Small intestine (tissue), 7 donors: ENCODE results near the gene PML. TPM values are rescaled to one million over a fixed set of nuclear protein-coding genes. Genes with fewer than 3 reads are reported as not detected.
"Not testable (repeated sequence)": the region's sequence is repeated elsewhere in the genome, so short reads cannot be mapped to it uniquely, and the experiment has no call there.

Source experiments
- DNase-seq, 2 donors: peaks; one replicate each; pipeline versions ENCODE4 v3.0.0 to v3.0.0-alpha.2; 2013
- FAIRE-seq: peaks from 2 replicates; lab custom pipeline; 2012; peaks lifted over from hg19 to GRCh38; lab: Jason Lieb, UNC
- H3K27ac ChIP-seq, 3 donors: one replicate each; pipeline ENCODE4 v1.5.1; 2013; ENCODE audit warnings: low read length in 2 of 3, mild to moderate bottlenecking in 2 of 3, control low read depth in 1 of 3, inconsistent platforms in 1 of 3, low read depth in 1 of 3, moderate library complexity in 1 of 3
- H3K27me3 ChIP-seq, 3 donors: one replicate each; pipeline ENCODE4 v1.6.1; 2013; ENCODE audit warnings: low read length in 3 of 3, inconsistent platforms in 1 of 3; ENCODE audit not compliant: control insufficient read depth in 3 of 3, insufficient read depth in 3 of 3
- H3K36me3 ChIP-seq, 3 donors: one replicate each; pipeline ENCODE4 v1.6.1; 2013; ENCODE audit warnings: low read length in 3 of 3, inconsistent platforms in 1 of 3, low read depth in 1 of 3, mild to moderate bottlenecking in 1 of 3, moderate library complexity in 1 of 3; ENCODE audit not compliant: control insufficient read depth in 3 of 3, insufficient read depth in 2 of 3
- H3K4me1 ChIP-seq, 3 donors: one replicate each; pipeline ENCODE4 v1.6.1; 2013; ENCODE audit warnings: low read length in 2 of 3, inconsistent platforms in 1 of 3, low read depth in 1 of 3, mild to moderate bottlenecking in 1 of 3, moderate library complexity in 1 of 3; ENCODE audit not compliant: control insufficient read depth in 3 of 3, insufficient read depth in 2 of 3
- H3K4me3 ChIP-seq, 3 donors: one replicate each; pipeline ENCODE4 v1.5.1; 2013; ENCODE audit warnings: low read length in 3 of 3, control low read depth in 1 of 3, inconsistent platforms in 1 of 3, low read depth in 1 of 3, mild to moderate bottlenecking in 1 of 3, moderate library complexity in 1 of 3
- H3K9me3 ChIP-seq, 2 donors: one replicate each; pipeline ENCODE4 v1.6.1; 2013; ENCODE audit warnings: low read depth in 1 of 2, low read length in 1 of 2; ENCODE audit not compliant: control insufficient read depth in 2 of 2, insufficient read depth in 1 of 2
- WGBS, 3 donors: extraction: QIAGEN DNeasy Blood & Tissue Kit; methylation state at CpG; one replicate each; pipeline ENCODE4 v1.1.7; 2013; 5-methylcytosine and 5-hydroxymethylcytosine counted together
- polyA plus RNA-seq, 4 donors: library from polyadenylated mRNA; stranded (reverse) in 3 of 4; unstranded in 1 of 4; fragments of 200-250 nt in 3 of 4; fragments of 120-200 nt in 1 of 4; gene quantifications; one replicate each; pipeline versions ENCODE4 v1.2.1 to v1.2.3, GENCODE V29; 2013
- donor health status: healthy with polysubstance abuse.
- donor health status: control.
- donor health status: control.
- donor health status: Bipolar disorder and iron deficiency.
- donor health status: healthy.

The PML gene
- polyA plus RNA-seq, 4 donors: 16.5 to 31.1 (median 26.1) TPM

- FAIRE-seq: no peak
- H3K4me3 ChIP-seq: no peak overlapping the region
- no peaks in the 10 kb centered on the region for H3K27me3 ChIP-seq
- H3K27ac ChIP-seq: no peak overlapping the region
- WGBS, 3 donors: 90 to 95% (median 93%) methylated on average over 4 of the region's 4 CpGs
- H3K36me3 ChIP-seq: no peaks in the 10 kb centered on the region
- no peaks in the 10 kb centered on the region for H3K9me3 ChIP-seq
- no peak for DNase-seq
- H3K4me1 ChIP-seq: peaks cover 0 to 15% (median 2%) of the 10 kb centered on the region in 3 donors
These were observed 39.2 kb upstream of the PML start for GRCh38 chr15:73955326-73955725.

GRCh38 chr15:73955861-73956742 is 38.4 kb upstream of the PML start:
- Histone ChIP-seq H3K4me1 (peaks cover 0 to 15% (median 2%) of the 10 kb centered on the region in 3 donors), H3K4me3 (no peak overlapping the region), H3K9me3 (no peaks in the 10 kb centered on the region), H3K27me3 (no peaks in the 10 kb centered on the region), H3K36me3 (no peaks in the 10 kb centered on the region), H3K27ac (no peak overlapping the region)
- FAIRE-seq (no peak), DNase-seq (no peak)
- 84 to 89% (median 88%) methylated on average over 11 to 12 of the region's 12 CpGs for WGBS, 3 donors

GRCh38 chr15:73956743-73957135 is 37.8 kb upstream of the PML start:
- WGBS, 3 donors: 47 to 54% (median 54%) methylated on average over 9 of the region's 9 CpGs
- no peaks in the 10 kb centered on the region for H3K27me3 ChIP-seq
- no peaks in the 10 kb centered on the region for H3K36me3 ChIP-seq
- FAIRE-seq: no peak
- DNase-seq: no peak
- H3K9me3 ChIP-seq: no peaks in the 10 kb centered on the region
- H3K4me1 ChIP-seq: peaks cover 0 to 9% (median 0%) of the 10 kb centered on the region in 3 donors
- no peak overlapping the region for H3K27ac ChIP-seq
- H3K4me3 ChIP-seq: no peak overlapping the region

- WGBS, 3 donors: 70 to 80% (median 79%) methylated on average over 8 of the region's 8 CpGs
- no peak overlapping the region for H3K27ac ChIP-seq
- H3K36me3 ChIP-seq: no peaks in the 10 kb centered on the region
- DNase-seq (no peak), FAIRE-seq (no peak)
- no peaks in the 10 kb centered on the region for H3K9me3 ChIP-seq
- no peaks in the 10 kb centered on the region for H3K27me3 ChIP-seq
- H3K4me1 ChIP-seq: peaks cover 0 to 4% (median 0%) of the 10 kb centered on the region in 3 donors
- H3K4me3 ChIP-seq: no peak overlapping the region
These were observed 37.2 kb upstream of the PML start for GRCh38 chr15:73957276-73957675.

GRCh38 chr15:73957785-73958184 is 36.7 kb upstream of the PML start:
- Histone ChIP-seq H3K27me3 (no peaks in the 10 kb centered on the region), H3K9me3 (no peaks in the 10 kb centered on the region), H3K27ac (no peak overlapping the region), H3K4me3 (no peak overlapping the region), H3K36me3 (no peaks in the 10 kb centered on the region), H3K4me1 (no peaks in the 10 kb centered on the region)
- DNase-seq: no peak
- FAIRE-seq: no peak
- WGBS, 3 donors: 31 to 73% (median 57%) methylated on average over 2 of the region's 2 CpGs

- no peaks in the 10 kb centered on the region for H3K4me1 ChIP-seq
- H3K9me3 ChIP-seq: no peaks in the 10 kb centered on the region
- H3K27ac ChIP-seq: no peak overlapping the region
- 36 to 40% (median 39%) methylated on average over 8 of the region's 8 CpGs for WGBS, 3 donors
- H3K27me3 ChIP-seq: no peaks in the 10 kb centered on the region
- FAIRE-seq: no peak
- no peak for DNase-seq
- no peaks in the 10 kb centered on the region for H3K36me3 ChIP-seq
- no peak overlapping the region for H3K4me3 ChIP-seq
These were observed 35.4 kb upstream of the PML start for GRCh38 chr15:73959012-73959581.

- Histone ChIP-seq H3K4me1 (peaks cover 0 to under 1% (median 0%) of the 10 kb centered on the region in 3 donors), H3K27me3 (peaks cover 0 to under 1% (median 0%) of the 10 kb centered on the region in 3 donors), H3K9me3 (no peaks in the 10 kb centered on the region), H3K4me3 (no peak overlapping the region), H3K36me3 (no peaks in the 10 kb centered on the region), H3K27ac (no peak overlapping the region)
- DNase-seq (no peak), FAIRE-seq (no peak)
- WGBS, 3 donors: 52 to 84% (median 62%) methylated on average over 6 of the region's 6 CpGs
These were observed 34.7 kb upstream of the PML start for GRCh38 chr15:73959801-73960200.

GRCh38 chr15:73960472-73961070 is 33.9 kb upstream of the PML start:
- not testable (repeated sequence) for H3K36me3 ChIP-seq, H3K4me1 ChIP-seq, H3K27me3 ChIP-seq, H3K4me3 ChIP-seq, H3K9me3 ChIP-seq, DNase-seq, FAIRE-seq, H3K27ac ChIP-seq
- WGBS, 3 donors: 92 to 96% (median 93%) methylated on average over 7 of the region's 7 CpGs
